ENCODE measurements around the gene OTUD6A.
A peak's percentile ranks its signal among the peaks of the same experiment; 100 is the strongest.
"Not testable (repeated sequence)": the region's sequence is repeated elsewhere in the genome, so short reads cannot be mapped to it uniquely, and the experiment has no call there.

OTUD6A gene

GRCh38 chrX:70096052-70096451 lies 33.8 kb downstream of the OTUD6A start:
- H3K27ac ChIP-seq, result no peak overlapping the region
- TF ChIP-seq, protein P1, sequence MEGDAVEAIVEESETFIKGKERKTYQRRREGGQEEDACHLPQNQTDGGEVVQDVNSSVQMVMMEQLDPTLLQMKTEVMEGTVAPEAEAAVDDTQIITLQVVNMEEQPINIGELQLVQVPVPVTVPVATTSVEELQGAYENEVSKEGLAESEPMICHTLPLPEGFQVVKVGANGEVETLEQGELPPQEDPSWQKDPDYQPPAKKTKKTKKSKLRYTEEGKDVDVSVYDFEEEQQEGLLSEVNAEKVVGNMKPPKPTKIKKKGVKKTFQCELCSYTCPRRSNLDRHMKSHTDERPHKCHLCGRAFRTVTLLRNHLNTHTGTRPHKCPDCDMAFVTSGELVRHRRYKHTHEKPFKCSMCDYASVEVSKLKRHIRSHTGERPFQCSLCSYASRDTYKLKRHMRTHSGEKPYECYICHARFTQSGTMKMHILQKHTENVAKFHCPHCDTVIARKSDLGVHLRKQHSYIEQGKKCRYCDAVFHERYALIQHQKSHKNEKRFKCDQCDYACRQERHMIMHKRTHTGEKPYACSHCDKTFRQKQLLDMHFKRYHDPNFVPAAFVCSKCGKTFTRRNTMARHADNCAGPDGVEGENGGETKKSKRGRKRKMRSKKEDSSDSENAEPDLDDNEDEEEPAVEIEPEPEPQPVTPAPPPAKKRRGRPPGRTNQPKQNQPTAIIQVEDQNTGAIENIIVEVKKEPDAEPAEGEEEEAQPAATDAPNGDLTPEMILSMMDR (conservative IDR thresholded peaks at IDR 0.05), result peak; percentile 68

- TF ChIP-seq, protein P1 (conservative IDR thresholded peaks at IDR 0.05), result no peak
- H3K27ac ChIP-seq, result no peak overlapping the region
Observed at GRCh38 chrX:70105229-70105628, 43.0 kb downstream of the OTUD6A start.

DNA sequence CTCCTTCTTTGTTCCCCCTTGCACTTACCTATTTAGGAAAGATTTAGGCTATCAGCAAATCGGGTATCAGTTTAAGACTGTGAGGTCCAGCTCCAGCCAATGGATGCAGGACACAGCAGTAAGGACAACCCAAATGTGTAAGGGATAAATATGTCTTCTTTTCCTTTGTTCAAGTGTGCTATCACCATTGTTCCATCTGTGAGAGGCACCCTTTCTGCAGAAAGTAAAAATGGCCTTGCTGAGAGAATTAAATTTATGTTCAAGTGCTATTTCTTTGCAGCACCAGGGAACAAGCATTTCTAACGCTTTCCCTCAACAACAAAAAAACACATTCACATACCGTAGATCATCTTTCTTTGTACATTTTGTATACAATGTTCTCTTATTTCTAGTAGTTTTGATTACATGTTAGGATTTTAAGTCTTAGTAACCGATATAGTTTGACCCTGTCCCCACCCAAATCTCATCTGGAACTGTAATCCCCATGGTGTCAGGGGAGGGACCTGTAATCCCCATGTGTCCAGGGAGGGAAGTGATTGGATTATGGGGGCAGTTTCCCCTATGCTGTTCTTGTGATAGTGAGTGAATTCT lies 49.3 kb downstream of the OTUD6A start:
- not testable (repeated sequence) for H3K27ac ChIP-seq
